Psoas muscle (tissue), 8 donors: ENCODE data around the gene RNASEH2B. TPM values are rescaled to one million over a fixed set of nuclear protein-coding genes. Genes with fewer than 3 reads are reported as not detected.

Experiments used
- ATAC-seq, 4 donors: fragments of 200-7000 bp; cut with Tn5 transposase; one replicate each; pipeline ENCODE4 v1.9.1; 2020; ENCODE audit warnings: moderate library complexity in 3 of 4, mild to moderate bottlenecking in 2 of 4
- DNase-seq, 2 donors: peaks; one replicate each; pipeline ENCODE4 v3.0.0-alpha.2; 2020
- H3K27ac ChIP-seq: fragments of 200-600 bp; one replicate; pipeline ENCODE4 v1.8.0; 2022
- H3K27me3 ChIP-seq, 3 donors: fragments of 200-600 bp in 1 of 3; one replicate each; pipeline versions ENCODE4 v1.6.1 to v1.8.0; 2013 to 2022; ENCODE audit warnings: low read length in 2 of 3, mild to moderate bottlenecking in 2 of 3, moderate library complexity in 1 of 3; ENCODE audit not compliant: insufficient read depth in 3 of 3
- H3K36me3 ChIP-seq, 2 donors: fragments of 200-600 bp in 1 of 2; one replicate each; pipeline versions ENCODE4 v1.6.1 to v1.8.0; 2013 to 2022; ENCODE audit warnings: low read depth in 1 of 2, mild to moderate bottlenecking in 1 of 2, moderate library complexity in 1 of 2; ENCODE audit not compliant: insufficient read depth in 1 of 2
- H3K4me1 ChIP-seq: fragments of 200-600 bp; one replicate; pipeline ENCODE4 v1.8.0; 2022
- H3K4me3 ChIP-seq: fragments of 200-600 bp; one replicate; pipeline ENCODE4 v1.8.0; 2022; ENCODE audit warnings: mild to moderate bottlenecking
- H3K9me3 ChIP-seq: fragments of 200-600 bp; one replicate; pipeline ENCODE4 v1.8.0; 2022
- CTCF ChIP-seq: fragments of 200-600 bp; IDR thresholded peaks from one replicate; pipeline ENCODE4 v1.8.0; 2022; ENCODE audit warnings: antibody characterized with exemption
- WGBS, 3 donors: extraction: QIAGEN DNeasy Blood & Tissue Kit; methylation state at CpG; one replicate each; pipeline versions ENCODE4 v1.1.6 to v1.1.7; 2013; 5-methylcytosine and 5-hydroxymethylcytosine counted together
- intact Hi-C, 2 donors: fragments of 100-400 bp; cut with DNase I; formaldehyde crosslinking; loops; one replicate each; pipeline versions ENCODE4 v1.11.0 to v1.14.2; 2022
- polyA plus RNA-seq, 3 donors: library from polyadenylated mRNA; stranded (reverse); fragments of 200-250 nt; gene quantifications; one replicate each; pipeline ENCODE4 v1.2.3, GENCODE V29; 2013
- total RNA-seq, 4 donors: library from RNA; stranded (reverse); fragmentation: NEBNext Ultra II Directional in 2 of 4; extraction: Animal tissue kit (Norgen Biotek cat#: 25700) in 2 of 4; gene quantifications; one replicate each; pipeline versions ENCODE4 v1.2.1 to v1.2.4, GENCODE V29; 2021 to 2023
- donor health status: healthy with polysubstance abuse.
- donor health status: DM: no; HTN: no; CAD: no; lungs with moderate emphysema.
- donor health status: Bipolar disorder and iron deficiency.
- donor health status: healthy.
- donor health status: DM: yes; HTN: yes; CAD: no.
- donor health status: DM: no; HTN: no; CAD: no.
- donor health status: DM: no; HTN: no; CAD: no.
- donor health status: DM: yes; HTN: yes; CAD: no.

RNASEH2B gene
- total and polyA plus RNA-seq, 7 donors = 10.6 to 20.7 (median 16.7) TPM

- no peak for TF ChIP-seq CTCF
- no peaks in the 10 kb centered on the region for H3K9me3 ChIP-seq
- H3K36me3 ChIP-seq = peaks cover 0 to 6% of the 10 kb centered on the region in 2 donors
- H3K27ac ChIP-seq = no peak overlapping the region
- no peaks in the 10 kb centered on the region for H3K4me1 ChIP-seq
- H3K27me3 ChIP-seq = no peaks in the 10 kb centered on the region
- H3K4me3 ChIP-seq = no peak overlapping the region
- ATAC-seq (no peak), DNase-seq (no peak)
- 85 to 89% (median 88%) methylated on average over 3 of the region's 3 CpGs for WGBS, 3 donors
- intact Hi-C loops = no loop called here
Measured at GRCh38 chr13:50942630-50943311, 33.2 kb downstream of the RNASEH2B start.

GRCh38 chr13:50945669-50946068 is 36.1 kb downstream of the RNASEH2B start:
- H3K27me3 ChIP-seq = no peaks in the 10 kb centered on the region
- H3K36me3 ChIP-seq = peaks cover 0 to 6% of the 10 kb centered on the region in 2 donors
- ATAC-seq (no peak), DNase-seq (no peak)
- H3K4me3 ChIP-seq = no peak overlapping the region
- WGBS, 3 donors = 46 to 99% (median 97%) methylated on average over 1 of the region's 1 CpG
- no peak overlapping the region for H3K27ac ChIP-seq
- no peaks in the 10 kb centered on the region for H3K4me1 ChIP-seq
- no peak for TF ChIP-seq CTCF
- intact Hi-C loops = no loop called here
- H3K9me3 ChIP-seq = no peaks in the 10 kb centered on the region

GRCh38 chr13:50948601-50949000 is 39.0 kb downstream of the RNASEH2B start:
- 67 to 91% (median 77%) methylated on average over 1 of the region's 1 CpG for WGBS, 3 donors
- no peak for DNase-seq
- no peaks in the 10 kb centered on the region for H3K9me3 ChIP-seq
- H3K36me3 ChIP-seq = peaks cover 0 to 1% of the 10 kb centered on the region in 2 donors
- no peak for ATAC-seq
- no peaks in the 10 kb centered on the region for H3K27me3 ChIP-seq
- TF ChIP-seq CTCF = no peak
- no peak overlapping the region for H3K27ac ChIP-seq
- H3K4me1 ChIP-seq = no peaks in the 10 kb centered on the region
- intact Hi-C loops = no loop called here
- no peak overlapping the region for H3K4me3 ChIP-seq

- Histone ChIP-seq H3K27me3 (no peaks in the 10 kb centered on the region), H3K36me3 (no peaks in the 10 kb centered on the region), H3K9me3 (no peaks in the 10 kb centered on the region), H3K4me1 (no peaks in the 10 kb centered on the region), H3K4me3 (no peak overlapping the region), H3K27ac (no peak overlapping the region)
- no peak for ATAC-seq
- DNase-seq = no peak
- WGBS, 3 donors = 20 to 29% (median 22%) methylated on average over 3 of the region's 3 CpGs
- TF ChIP-seq CTCF = no peak
- intact Hi-C loops = no loop called here
Measured at GRCh38 chr13:50950849-50951248, 41.3 kb downstream of the RNASEH2B start.

GRCh38 chr13:50951366-50951765 is 41.8 kb downstream of the RNASEH2B start:
- H3K27ac ChIP-seq = no peak overlapping the region

More at GRCh38 chr13:50951366-50951765, 41.8 kb downstream of the RNASEH2B start:
- 58 to 59% (median 58%) methylated on average over 3 of the region's 3 CpGs for WGBS, 3 donors
- Histone ChIP-seq H3K27me3 (no peaks in the 10 kb centered on the region), H3K9me3 (no peaks in the 10 kb centered on the region), H3K36me3 (no peaks in the 10 kb centered on the region), H3K4me3 (no peak overlapping the region), H3K4me1 (no peaks in the 10 kb centered on the region)
- intact Hi-C loops = no loop called here
- DNase-seq (no peak), ATAC-seq (no peak)
- no peak for TF ChIP-seq CTCF
